Measurements from ENCODE around the gene MINDY3.

DNA sequence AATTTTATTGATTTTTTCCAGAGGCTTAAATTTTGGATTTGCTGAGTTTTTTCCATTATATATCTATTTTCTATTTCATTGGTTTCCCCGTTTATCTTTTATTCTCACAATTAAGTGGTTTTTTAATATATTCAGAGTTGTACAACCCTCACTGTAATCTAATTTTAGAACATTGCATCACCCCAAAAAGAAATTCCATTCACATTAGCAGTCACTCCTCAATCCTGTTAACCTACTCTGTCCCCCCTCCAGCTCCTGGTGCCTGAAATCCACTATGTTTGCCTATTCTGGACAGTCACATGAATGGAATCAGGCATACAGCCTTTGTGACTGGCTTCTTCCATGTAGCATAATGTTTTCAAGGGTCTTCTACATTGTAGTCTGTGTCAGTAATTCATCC, 84.8 kb downstream of the MINDY3 start:
- TF ChIP-seq POLR2A (IDR thresholded peaks at IDR 0.05), result no peak
- no peak for TF ChIP-seq CTCF (IDR thresholded peaks at IDR 0.05)
